HG03025 (cell line): ENCODE results near the gene ADGRL3.

Source experiments
- ATAC-seq: cut with Tn5 transposase; IDR thresholded peaks from one replicate; pipeline ENCODE4 v1.9.1; 2021; ENCODE audit warnings: mild to moderate bottlenecking, moderate library complexity; ENCODE audit not compliant: unreplicated experiment, low FRiP score

Gene ADGRL3

DNA sequence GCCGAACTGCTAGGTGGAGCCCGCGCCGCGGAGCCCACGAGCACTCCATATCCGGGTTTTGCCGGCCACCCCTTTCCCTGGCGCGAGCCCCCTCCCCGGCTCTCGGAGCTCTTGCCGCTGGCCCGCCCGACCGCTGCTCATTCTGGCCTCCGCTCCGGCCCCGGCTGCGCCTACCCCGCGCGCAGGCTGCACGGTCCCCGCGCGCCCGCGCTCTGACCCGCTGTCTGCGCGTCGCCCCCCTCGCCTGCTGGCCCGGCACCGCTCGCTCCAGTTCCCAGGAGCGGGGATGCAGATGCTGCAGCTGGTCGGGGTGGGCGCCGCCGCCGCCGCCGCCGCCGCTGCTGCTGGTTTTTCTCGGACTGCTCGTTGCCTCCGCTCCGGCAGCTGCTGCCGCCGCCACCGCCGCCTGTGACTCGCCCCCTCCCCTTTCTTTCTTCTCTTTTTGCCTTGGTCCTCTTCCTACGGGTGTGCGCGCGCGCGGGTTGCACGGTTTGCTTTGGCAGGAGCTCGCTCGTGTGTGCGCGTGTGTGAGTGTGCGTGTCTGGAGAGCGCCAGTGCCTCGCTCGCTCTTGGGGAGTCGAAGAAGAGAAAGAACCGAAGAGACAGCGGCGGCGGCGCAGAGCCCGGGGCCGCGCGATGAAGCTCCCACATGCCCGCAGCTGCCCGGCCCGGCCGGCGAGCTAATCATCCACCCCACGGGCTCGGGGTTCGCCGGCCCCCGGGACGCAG lies at the start of gene ADGRL3:
ADGRL3 (plus strand) TSS at position 140 of the 729 bp plus-strand sequence.
- no peak for ATAC-seq

DNA sequence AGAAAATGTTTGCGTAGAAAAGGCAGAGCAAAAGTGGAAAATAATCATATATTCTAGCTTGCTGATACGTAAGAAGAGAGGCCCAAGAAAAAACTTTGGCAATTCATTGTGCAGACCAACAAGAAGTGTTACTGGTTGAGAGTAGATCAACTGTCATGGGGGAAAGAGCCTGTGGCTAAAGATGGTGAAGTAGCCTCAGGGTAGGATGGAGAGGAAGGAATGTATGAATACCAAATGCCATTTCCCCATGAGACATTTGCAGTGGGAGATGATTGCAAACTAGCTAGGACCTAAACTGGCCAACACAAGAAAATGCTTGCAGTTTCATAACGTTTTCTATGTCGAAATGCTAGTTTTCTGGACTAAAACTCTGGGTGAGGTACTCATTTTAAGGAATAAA lies 47.7 kb upstream of the ADGRL3 start:
- no peak for ATAC-seq

DNA sequence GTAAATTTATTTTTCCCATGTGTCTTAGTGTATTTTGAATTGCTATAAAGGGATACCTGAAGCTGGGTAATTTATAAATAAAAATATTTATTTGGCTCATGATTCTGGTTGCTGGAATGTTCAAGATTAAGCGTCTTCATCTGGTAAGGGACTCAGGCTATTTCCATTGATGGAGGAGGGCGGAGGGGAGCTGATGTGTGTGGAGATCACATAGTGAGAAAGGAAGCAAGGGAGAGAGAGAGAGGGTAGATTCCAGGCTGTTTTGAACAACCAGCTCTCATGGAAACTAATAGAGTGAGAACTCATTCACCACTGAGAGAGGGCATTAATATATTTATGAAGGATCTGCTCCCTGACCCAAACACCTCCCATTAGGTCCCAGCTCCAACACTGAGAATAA lies 39.6 kb upstream of the ADGRL3 start:
- no peak for ATAC-seq

DNA sequence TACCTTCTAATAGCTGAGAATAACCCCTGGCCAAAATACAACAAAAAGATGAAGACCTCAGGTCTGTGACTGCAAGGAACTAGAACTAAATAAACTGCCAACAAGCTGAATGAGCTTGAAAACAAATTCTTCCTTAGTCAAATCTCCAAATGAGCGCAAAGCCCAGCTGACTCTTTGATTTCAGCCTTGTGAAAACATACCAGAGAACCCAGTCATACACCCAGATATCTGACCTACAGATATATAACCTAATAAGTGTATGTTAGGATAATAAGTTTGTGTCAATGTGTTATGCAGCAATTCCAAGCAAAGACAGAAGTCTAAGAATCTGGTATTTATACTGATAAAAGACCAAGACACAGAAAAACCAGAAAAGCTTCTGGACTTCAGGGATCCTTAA lies 38.0 kb upstream of the ADGRL3 start:
- no peak for ATAC-seq

DNA sequence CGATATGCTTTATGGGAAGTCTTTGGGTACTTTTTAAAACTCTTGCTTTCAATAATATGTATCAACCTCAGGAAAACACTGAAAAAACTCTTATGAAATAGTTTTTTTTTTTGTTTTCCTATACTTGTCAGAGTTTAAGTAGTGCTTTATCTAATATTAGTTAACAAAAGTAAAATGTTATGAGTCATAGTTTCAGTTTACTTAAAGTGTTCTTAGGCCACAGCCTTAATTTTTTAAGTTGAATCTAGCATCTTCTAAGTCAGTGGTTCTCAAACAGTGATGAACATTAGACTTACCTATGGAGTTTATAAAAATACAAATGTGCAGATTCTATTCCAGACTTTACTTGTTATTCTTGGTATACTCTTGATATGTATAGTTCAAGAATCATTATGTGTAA lies 26.3 kb upstream of the ADGRL3 start:
- no peak for ATAC-seq

DNA sequence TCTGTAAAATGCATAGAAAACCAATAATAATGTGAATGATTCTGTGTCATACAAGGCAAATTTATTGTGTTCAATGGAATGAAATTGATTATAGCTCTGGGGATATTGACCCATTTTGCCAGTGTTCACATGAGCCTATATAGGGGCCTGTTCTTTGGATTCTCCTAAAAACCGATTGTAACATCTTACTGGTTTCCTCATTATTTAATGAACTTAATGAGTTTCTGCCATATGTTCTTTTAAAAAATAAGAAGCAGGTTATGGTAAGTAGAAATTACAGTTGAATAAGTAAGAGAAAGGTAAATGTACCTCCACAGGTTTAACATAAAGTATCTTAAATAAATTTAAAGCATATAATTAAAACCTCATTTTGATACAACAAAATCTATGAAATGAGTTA lies 24.6 kb upstream of the ADGRL3 start:
- ATAC-seq: no peak

DNA sequence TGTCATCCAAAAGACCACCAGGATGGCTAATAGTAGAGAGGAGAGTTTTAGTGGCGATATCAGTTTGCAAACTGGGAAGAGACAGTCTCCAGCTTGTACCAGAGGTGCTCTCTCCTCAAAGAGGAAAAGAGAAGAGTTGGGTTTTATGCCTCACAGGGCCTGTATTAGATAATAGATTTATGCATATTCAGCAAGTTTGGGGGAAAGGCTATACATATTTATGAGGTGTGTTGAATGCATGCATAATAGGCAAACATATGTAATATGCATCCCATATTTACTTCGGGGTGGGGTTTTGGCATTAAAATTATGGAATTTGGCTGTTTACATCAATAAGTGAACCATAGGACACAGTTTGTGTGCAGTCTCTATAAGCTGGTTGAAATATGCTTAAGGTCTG lies 22.8 kb upstream of the ADGRL3 start:
- ATAC-seq: no peak

DNA sequence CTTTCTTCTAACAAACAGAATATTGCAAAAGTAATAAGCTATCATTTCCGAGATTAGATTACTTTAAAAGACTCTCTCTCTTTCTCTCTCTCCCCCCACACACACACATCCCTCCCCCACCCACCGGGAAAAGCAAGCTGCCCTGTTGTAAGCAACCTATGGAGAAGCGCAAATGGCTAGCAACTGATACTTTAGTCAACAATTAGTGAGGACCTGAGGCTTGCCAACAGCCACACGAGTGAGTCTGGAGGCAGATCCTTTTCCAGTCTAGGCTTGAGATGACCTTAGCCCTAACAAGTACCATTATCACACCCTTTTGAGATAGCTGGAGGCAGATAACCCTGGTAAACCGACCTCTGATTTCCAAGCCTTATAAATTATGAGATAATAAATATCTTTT lies 19.7 kb upstream of the ADGRL3 start:
- ATAC-seq: no peak

DNA sequence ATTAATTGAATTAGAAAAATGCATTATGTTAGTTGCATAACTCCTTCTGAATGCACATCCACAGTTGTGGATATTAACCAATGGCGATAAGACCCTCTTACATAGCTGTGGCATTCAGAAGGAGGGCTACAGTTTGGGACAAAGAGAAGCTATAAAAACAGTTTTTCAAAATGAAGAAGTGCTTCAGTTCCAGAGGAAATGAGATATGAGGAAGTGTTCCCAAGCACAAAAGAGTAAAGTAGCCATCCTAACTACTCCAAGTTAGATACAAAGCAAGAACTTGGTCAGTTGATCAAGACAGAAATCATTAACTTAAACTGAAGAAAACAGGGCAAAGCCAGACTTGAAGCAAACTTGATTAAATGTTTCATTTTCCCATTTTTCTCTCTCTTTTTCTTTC lies 17.2 kb upstream of the ADGRL3 start:
- no peak for ATAC-seq

DNA sequence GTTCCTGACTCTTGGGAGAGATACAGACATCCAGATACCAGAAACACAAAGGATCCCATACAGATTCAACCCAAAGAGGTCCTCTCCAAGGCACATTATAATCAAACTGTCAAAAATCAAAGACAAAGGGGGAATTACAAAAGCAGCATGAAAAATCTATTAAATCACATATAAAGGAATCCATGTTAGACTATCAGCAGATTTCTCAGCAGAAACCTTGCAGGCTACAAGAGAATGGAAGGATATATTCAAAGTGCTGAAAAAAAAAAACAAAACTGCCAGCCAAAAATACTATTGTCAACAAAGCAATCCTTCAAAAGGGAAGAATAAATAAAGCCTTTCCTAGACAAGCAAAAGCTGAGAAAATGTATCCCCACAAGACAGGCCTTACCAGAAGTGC lies 14.8 kb upstream of the ADGRL3 start:
- ATAC-seq: no peak

DNA sequence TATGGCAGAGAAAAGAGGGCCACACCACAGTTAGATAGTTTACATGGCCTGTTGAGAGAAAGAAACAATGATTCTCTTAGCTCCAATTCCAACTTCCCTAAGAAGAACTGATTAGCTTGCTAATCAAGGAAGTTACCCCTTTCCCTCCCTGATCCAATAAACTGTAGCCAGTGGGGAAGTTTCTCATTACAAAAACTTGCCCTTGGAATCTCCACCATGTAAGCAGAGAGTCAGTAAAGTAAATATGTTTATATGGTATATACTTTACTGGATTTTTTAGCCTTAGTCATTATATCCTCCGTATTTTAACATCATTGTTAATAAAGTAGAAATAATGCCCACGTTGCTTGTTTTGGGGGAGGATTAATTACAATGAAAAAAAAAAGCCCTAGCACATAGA lies 7.7 kb upstream of the ADGRL3 start:
- no peak for ATAC-seq

DNA sequence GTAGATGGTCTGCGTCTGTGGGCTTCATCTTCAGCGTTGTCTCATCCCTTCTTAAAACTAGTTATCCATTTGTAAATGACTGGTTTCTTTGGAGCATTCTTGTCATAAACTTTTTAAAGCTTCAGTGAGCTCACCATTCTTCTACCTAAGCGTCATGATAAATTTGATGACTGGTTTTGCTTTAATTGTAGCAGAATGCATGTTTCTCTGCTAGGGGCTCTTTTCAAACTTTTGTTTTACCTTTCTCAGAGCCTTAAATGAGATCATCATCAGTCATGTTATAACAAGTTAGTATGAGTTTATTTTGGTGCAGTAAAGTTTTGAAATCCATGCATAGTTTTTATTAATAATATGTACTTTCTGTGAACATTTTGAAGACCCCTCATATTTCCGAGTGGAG lies 6.3 kb upstream of the ADGRL3 start:
- ATAC-seq: no peak

DNA sequence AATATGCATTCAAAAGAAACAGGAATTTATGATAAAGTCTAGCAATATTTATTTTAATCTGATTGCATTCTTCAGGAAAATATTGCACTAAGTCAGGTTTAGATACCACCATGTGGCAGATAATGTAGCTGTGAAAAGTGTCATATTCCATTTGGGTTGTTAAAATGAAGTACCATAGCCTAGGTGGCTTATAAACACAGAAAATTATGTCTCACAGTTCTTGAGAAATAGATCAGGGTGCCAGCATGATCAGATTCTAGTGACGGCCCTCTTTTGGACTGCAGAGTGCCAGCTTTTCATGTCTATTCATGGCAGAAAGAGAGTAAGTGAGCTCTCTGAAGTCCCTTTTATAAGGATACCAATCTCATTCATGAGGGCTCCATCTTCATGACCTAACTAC lies 5.6 kb upstream of the ADGRL3 start:
- no peak for ATAC-seq

DNA sequence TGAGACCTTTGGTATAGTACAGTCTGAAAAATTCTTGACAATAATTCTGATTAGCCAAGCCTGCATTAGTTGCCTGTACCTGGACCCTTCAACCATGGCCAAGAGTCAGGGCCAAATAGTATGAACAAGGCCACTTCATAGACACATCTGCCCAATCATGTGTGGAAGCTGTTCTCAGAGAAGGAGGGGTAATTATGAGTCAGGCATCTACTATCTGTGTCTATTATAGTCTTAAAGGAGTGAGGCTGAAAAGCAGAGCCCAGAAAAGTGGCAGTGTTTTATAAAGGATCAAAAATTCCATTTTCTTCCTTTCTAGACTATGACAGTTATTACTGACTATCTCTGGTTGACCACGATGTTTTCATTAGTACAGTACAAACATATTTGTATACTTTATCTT lies 5.0 kb upstream of the ADGRL3 start:
- ATAC-seq: no peak

DNA sequence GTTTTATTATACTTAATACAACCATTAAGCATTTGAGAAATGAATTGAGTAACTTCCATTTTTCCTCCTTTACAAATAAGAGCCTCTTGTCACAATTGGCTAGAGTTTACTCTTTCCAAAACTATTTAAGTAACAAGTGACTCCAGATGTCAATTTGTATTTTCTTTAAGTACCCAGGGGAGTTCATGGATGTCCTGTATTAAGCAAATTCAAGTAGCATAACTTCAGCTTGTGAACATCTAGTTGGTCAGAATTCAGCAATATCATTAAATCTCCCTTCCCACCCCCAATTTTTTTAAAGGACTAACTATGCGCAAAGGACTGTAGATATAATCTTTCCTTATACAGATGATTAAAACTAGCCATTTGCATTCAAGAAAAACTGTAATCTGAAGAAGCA lies 1.4 kb upstream of the ADGRL3 start:
- no peak for ATAC-seq

DNA sequence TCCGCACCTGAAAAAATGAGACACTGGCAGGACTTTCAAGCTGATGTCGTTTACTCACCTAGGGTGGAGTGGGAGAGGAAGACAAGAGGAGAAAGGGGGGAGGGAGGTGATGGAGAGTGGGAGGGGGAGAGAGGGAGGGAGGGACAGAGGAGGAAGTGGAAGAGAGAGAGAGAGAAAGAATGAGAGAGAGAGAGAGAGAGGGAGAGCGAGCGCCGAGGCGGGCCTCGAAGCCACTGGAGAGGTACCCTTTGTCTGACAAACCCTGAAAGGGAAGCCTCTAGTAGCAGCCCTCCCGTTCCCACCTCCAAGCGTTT lies 296 bp upstream of the ADGRL3 start:
- ATAC-seq: no peak

DNA sequence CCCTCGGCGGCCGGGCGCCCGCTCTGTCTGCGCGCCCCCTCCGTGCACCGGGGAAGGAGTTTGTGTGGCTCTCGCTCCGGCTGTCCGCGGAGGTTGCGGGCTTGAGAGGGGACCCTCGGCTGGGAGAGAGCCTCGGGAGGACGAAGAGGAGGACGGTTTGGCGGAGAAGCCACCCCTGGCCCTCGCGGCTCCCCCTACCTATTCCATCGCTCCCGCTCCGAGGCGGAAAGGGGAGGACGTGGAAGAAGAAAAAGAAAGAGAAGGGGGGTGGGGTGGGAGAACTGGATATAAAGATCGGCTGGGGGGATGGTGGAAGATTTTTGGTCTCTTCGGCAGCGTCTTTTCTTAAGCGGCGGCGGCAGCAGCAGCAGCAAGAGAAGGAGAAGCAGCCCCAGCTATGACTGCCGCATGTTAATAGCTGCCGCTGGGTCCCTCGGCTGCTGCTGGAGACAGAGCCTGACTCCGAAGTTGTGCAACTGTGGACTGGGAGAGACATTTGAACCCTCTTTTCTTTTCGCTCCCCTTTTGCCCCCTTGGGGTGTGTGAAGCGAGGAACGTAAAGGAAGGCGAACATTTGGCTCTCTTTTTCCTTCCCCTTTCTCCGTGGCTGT lies 895 bp downstream of the ADGRL3 start:
- ATAC-seq: no peak

DNA sequence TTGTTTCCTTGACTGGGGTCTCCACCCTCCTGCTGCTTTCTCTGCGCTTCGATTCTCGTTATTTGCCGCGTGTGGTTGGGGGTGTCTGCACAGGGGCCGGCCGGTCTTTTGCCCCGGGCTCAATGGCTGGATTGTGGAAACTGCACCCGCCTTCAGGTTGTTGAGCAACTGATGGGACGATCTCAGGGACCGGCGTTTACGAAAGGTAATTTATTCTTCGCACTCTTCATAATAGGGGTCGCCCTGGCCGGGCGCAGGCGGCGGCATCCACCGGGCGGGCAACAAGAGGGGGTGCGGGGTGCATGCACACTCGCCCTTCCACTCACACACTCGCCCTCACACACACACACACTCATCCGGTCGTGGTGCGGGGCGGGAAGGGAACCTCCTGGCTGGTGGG lies 1.4 kb downstream of the ADGRL3 start:
- ATAC-seq: no peak

DNA sequence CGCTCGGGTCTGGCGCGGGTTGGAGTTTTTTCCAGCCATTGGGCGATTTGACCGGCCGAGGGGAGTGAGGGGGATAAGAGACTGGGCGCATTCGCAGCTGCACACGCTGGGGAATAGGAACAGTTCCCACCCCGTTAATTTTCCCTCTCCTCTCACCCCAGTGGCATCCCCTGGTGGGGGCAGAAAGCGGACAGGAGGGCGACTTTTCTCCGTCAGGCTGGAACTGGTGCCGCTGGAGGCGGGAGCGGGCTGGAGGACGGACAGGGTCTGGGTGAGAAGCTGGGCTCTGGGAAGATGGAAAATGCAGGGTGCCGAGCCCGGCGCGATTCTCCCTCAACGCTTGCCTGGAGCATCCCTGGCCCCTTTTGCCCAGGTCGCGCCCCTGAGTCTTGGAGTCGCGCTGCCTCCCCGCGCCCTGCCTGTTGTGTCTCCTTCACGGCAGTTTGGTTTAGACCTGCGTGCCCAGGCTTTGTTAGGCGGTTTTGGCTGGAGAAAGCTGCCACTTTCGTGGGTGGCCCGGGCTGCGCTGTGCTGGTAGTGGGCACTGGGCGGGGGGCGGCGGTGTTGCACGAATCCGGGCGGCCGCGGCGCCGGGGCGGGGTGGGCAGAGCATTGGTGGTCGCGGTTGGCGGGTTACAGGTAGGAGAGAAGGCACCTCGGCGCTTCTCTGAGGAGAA lies 2.0 kb downstream of the ADGRL3 start:
- no peak for ATAC-seq

DNA sequence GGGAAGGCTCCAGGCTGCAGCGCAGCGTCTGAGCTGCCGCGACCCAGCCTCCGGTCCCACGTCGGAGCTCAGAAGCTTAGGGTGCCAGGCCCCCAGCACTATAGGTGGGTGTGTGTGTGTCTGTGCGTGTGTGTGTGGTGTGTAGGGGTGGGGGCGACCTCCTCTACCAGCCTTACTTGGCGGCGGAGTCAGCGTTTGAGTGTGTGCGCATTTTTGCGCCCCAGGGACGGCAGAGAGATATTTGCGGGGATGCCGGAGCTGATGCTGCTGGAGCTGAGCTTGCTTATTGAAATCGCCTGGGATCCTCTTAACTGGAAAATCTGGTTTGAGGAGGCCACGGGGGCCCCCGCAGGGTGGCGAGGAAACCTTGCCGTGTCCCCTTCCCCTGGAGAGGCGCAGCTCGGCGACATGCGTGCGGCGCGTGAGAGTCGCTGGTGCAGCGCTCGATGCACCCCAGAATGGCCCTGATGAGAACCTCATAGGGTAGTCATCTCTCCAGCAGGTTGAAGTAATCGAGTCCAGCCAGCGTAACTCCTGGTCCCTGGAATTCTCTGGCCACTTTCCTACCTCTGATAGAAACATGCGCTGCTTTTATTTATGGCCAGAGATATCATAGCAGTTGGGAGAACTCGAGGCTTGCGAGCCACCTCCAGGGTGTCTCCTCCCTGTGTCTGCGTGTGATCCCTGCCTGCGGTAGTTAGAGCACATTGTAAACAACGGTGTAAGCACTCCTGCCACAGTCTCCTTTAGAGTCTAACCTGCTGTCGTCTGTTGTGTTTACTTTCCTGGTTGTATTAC lies 2.7 kb downstream of the ADGRL3 start:
- ATAC-seq: no peak

DNA sequence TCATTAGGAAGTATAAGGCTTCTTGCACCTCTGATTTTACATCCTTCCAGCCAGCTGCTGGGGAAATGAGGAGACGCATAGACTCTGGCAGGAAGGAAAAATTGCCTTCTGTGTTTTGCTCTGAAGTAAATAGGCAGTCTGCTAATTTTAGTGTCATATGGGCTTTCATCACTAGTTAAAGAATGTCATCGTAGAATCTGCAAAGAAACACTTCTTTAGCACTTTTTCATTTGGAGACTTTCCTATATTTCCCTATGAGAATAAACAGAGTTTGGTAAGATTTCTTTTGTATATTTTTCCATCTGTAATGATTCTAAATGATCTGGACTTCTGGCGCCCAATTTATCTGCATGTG lies 3.3 kb downstream of the ADGRL3 start:
- no peak for ATAC-seq
